NCI-H1105 (cell line): ENCODE data around the gene SDHB.

Experiments used
- DNase-seq: peaks from one replicate; lab custom pipeline; 2025; lab: John Stamatoyannopoulos, UW

SDHB gene

GRCh38 chr1:16969057-16969611 is 84.7 kb downstream of the SDHB start:
- no peak for DNase-seq
